Hematopoietic multipotent progenitor cell treated with erythropoietin and hydrocortisone succinate and interleukin-3 and kit ligand, for 15 days (in vitro differentiated cells): Measurements from ENCODE around the gene NADSYN1.

Experiments used
- DNase-seq: peaks from one replicate; pipeline ENCODE4 v3.0.0-alpha.2; 2015; ENCODE audit warnings: low spot score

Gene NADSYN1

GRCh38 chr11:71451596-71452198, 1.3 kb upstream of the NADSYN1 start:
- no peak for DNase-seq

- peak; percentile 11 for DNase-seq
These were observed 585 bp upstream of the NADSYN1 start for GRCh38 chr11:71452199-71453036.

- no peak for DNase-seq
These were observed 908 bp downstream of the NADSYN1 start for GRCh38 chr11:71453918-71454304.

GRCh38 chr11:71454470-71455113, 1.6 kb downstream of the NADSYN1 start:
- DNase-seq, result no peak

GRCh38 chr11:71456294-71456693, 3.3 kb downstream of the NADSYN1 start:
- DNase-seq, result no peak

GRCh38 chr11:71456831-71457230, 3.8 kb downstream of the NADSYN1 start:
- DNase-seq, result no peak

- no peak for DNase-seq
These were observed 5.4 kb downstream of the NADSYN1 start for GRCh38 chr11:71458146-71459070.

GRCh38 chr11:71459076-71459766, 6.2 kb downstream of the NADSYN1 start:
- no peak for DNase-seq

- DNase-seq, result no peak
These were observed 6.8 kb downstream of the NADSYN1 start for GRCh38 chr11:71459767-71460320.

- no peak for DNase-seq
These were observed 8.7 kb downstream of the NADSYN1 start for GRCh38 chr11:71461696-71462095.

- no peak for DNase-seq
These were observed 9.7 kb downstream of the NADSYN1 start for GRCh38 chr11:71462726-71463125.

GRCh38 chr11:71463331-71464211, 10.6 kb downstream of the NADSYN1 start:
- no peak for DNase-seq

- no peak for DNase-seq
These were observed 12.1 kb downstream of the NADSYN1 start for GRCh38 chr11:71465054-71465453.

GRCh38 chr11:71466358-71466757, 13.4 kb downstream of the NADSYN1 start:
- DNase-seq, result no peak

GRCh38 chr11:71467164-71467563, 14.2 kb downstream of the NADSYN1 start:
- DNase-seq, result no peak

- no peak for DNase-seq
These were observed 17.9 kb downstream of the NADSYN1 start for GRCh38 chr11:71470946-71471345.

GRCh38 chr11:71472357-71472885, 19.4 kb downstream of the NADSYN1 start:
- no peak for DNase-seq

GRCh38 chr11:71472941-71473792, 20.2 kb downstream of the NADSYN1 start:
- no peak for DNase-seq

- DNase-seq, result no peak
These were observed 20.7 kb downstream of the NADSYN1 start for GRCh38 chr11:71473793-71474080.
